Naive B cell (primary cell): ENCODE measurements around the gene VBP1. TPM values are rescaled to one million over a fixed set of nuclear protein-coding genes. Genes with fewer than 3 reads are reported as not detected.
"Not testable (repeated sequence)": the region's sequence is repeated elsewhere in the genome, so short reads cannot be mapped to it uniquely, and the experiment has no call there.

Experiments used
- ATAC-seq, 2 donors: fragments of 150-1000 bp; cut with Tn5 transposase; 2 replicates each; pipeline ENCODE4 v1.10.0; 2021; ENCODE audit warnings: low read depth in 2 of 2, mild to moderate bottlenecking in 2 of 2, moderate library complexity in 2 of 2
- DNase-seq: peaks from one replicate; pipeline ENCODE4 v3.0.0; 2022
- H3K27ac Mint-ChIP-seq, 6 donors: one replicate each; pipeline ENCODE4 v1.8.0; 2020 to 2022; ENCODE audit warnings: mild to moderate bottlenecking in 6 of 6, mixed read lengths in 6 of 6, moderate library complexity in 5 of 6, inconsistent platforms in 2 of 6
- H3K27me3 Mint-ChIP-seq, 3 donors: one replicate each; pipeline ENCODE4 v1.8.0; 2021 to 2022; ENCODE audit warnings: mixed read lengths in 3 of 3, mild to moderate bottlenecking in 1 of 3
- H3K36me3 Mint-ChIP-seq, 2 donors: one replicate each; pipeline ENCODE4 v1.8.0; 2020 to 2022; ENCODE audit warnings: mixed read lengths in 2 of 2, inconsistent platforms in 1 of 2, mild to moderate bottlenecking in 1 of 2
- H3K4me1 Mint-ChIP-seq, 3 donors: one replicate each; pipeline ENCODE4 v1.8.0; 2020 to 2022; ENCODE audit warnings: mixed read lengths in 3 of 3, inconsistent platforms in 1 of 3, mild to moderate bottlenecking in 1 of 3, moderate library complexity in 1 of 3
- H3K4me3 Mint-ChIP-seq, 8 donors: one replicate each; pipeline ENCODE4 v1.8.0; 2020 to 2022; ENCODE audit warnings: mild to moderate bottlenecking in 8 of 8, mixed read lengths in 8 of 8, moderate library complexity in 8 of 8, inconsistent platforms in 2 of 8
- H3K9me3 Mint-ChIP-seq, 7 donors: one replicate each; pipeline ENCODE4 v1.8.0; 2020 to 2022; ENCODE audit warnings: mixed read lengths in 7 of 7, mild to moderate bottlenecking in 5 of 7, inconsistent platforms in 2 of 7, moderate library complexity in 1 of 7
- polyA plus RNA-seq, 6 donors: library from polyadenylated mRNA; unstranded; fragments of 300-500 nt; fragmentation: Illumina TruSeq; gene quantifications; one replicate each; pipeline ENCODE4 v1.2.3, GENCODE V29; 2021; ENCODE audit warnings: low read depth in 6 of 6

The VBP1 gene
- polyA plus RNA-seq, 6 donors from 2014 or later = 67.8 to 84.4 (median 73.8) TPM

GRCh38 chrX:155235891-155236290 is 19.6 kb downstream of the VBP1 start:
- H3K27me3 Mint-ChIP-seq = no peaks in the 10 kb centered on the region
- DNase-seq = no peak
- H3K4me3 Mint-ChIP-seq = no peak overlapping the region
- ATAC-seq = no peak
- no peak overlapping the region for H3K27ac Mint-ChIP-seq
- H3K4me1 Mint-ChIP-seq = peaks cover 0 to 5% (median 0%) of the 10 kb centered on the region in 3 donors
- peaks cover 12 to 19% of the 10 kb centered on the region in 2 donors for H3K36me3 Mint-ChIP-seq
- no peaks in the 10 kb centered on the region for H3K9me3 Mint-ChIP-seq

GRCh38 chrX:155237719-155238118 is 21.5 kb downstream of the VBP1 start:
- Mint-ChIP-seq H3K27ac (peak overlapping the region in 1 of 6 donors; percentile 92), H3K27me3 (no peaks in the 10 kb centered on the region), H3K4me3 (no peak overlapping the region), H3K36me3 (peaks cover 12 to 14% of the 10 kb centered on the region in 2 donors), H3K9me3 (no peaks in the 10 kb centered on the region), H3K4me1 (no peaks in the 10 kb centered on the region)
- ATAC-seq (no peak), DNase-seq (no peak)

GRCh38 chrX:155242300-155242699 is 26.0 kb downstream of the VBP1 start:
- no peaks in the 10 kb centered on the region for H3K27me3 Mint-ChIP-seq
- H3K36me3 Mint-ChIP-seq = peaks cover 8 to 9% of the 10 kb centered on the region in 2 donors
- DNase-seq = no peak
- no peak overlapping the region for H3K4me3 Mint-ChIP-seq
- peaks cover 0 to 1% (median 0%) of the 10 kb centered on the region in 7 donors for H3K9me3 Mint-ChIP-seq
- no peaks in the 10 kb centered on the region for H3K4me1 Mint-ChIP-seq
- H3K27ac Mint-ChIP-seq = peak overlapping the region in 1 of 6 donors; percentile 60
- ATAC-seq = no peak

- no peak overlapping the region for H3K4me3 Mint-ChIP-seq
These were observed 30.5 kb downstream of the VBP1 start for GRCh38 chrX:155246748-155247147.

GRCh38 chrX:155247497-155247896 is 31.2 kb downstream of the VBP1 start:
- Mint-ChIP-seq H3K36me3 (no peaks in the 10 kb centered on the region), H3K27ac (no peak overlapping the region), H3K9me3 (peaks cover 0 to 4% (median 0%) of the 10 kb centered on the region in 7 donors), H3K4me1 (no peaks in the 10 kb centered on the region), H3K4me3 (no peak overlapping the region), H3K27me3 (no peaks in the 10 kb centered on the region)
- ATAC-seq = no peak
- no peak for DNase-seq

More at GRCh38 chrX:155246748-155247147, 30.5 kb downstream of the VBP1 start:
- Mint-ChIP-seq H3K27ac (peak overlapping the region in 2 of 6 donors; percentile 30 to 81), H3K36me3 (no peaks in the 10 kb centered on the region), H3K9me3 (peaks cover 0 to 4% (median 0%) of the 10 kb centered on the region in 7 donors), H3K4me1 (no peaks in the 10 kb centered on the region), H3K27me3 (no peaks in the 10 kb centered on the region)
- no peak for DNase-seq
- no peak for ATAC-seq

GRCh38 chrX:155251391-155251790 is 35.1 kb downstream of the VBP1 start:
- no peak for ATAC-seq
- no peak for DNase-seq
- no peaks in the 10 kb centered on the region for H3K27me3 Mint-ChIP-seq
- peaks cover 0 to 4% (median 0%) of the 10 kb centered on the region in 7 donors for H3K9me3 Mint-ChIP-seq
- H3K4me3 Mint-ChIP-seq = no peak overlapping the region
- no peaks in the 10 kb centered on the region for H3K4me1 Mint-ChIP-seq
- no peaks in the 10 kb centered on the region for H3K36me3 Mint-ChIP-seq
- no peak overlapping the region for H3K27ac Mint-ChIP-seq

GRCh38 chrX:155259752-155260151 is 43.5 kb downstream of the VBP1 start:
- Mint-ChIP-seq H3K9me3 (peaks cover 0 to 4% (median 0%) of the 10 kb centered on the region in 7 donors), H3K4me3 (no peak overlapping the region), H3K27me3 (no peaks in the 10 kb centered on the region), H3K36me3 (peaks cover 3 to 7% of the 10 kb centered on the region in 2 donors), H3K27ac (no peak overlapping the region), H3K4me1 (peaks cover 9 to 17% (median 11%) of the 10 kb centered on the region in 3 donors)
- ATAC-seq = no peak
- DNase-seq = no peak

GRCh38 chrX:155262970-155263754 is 46.9 kb downstream of the VBP1 start:
- ATAC-seq (peak in 1 of 2 donors; percentile 26), DNase-seq (peak; percentile 19)
- Mint-ChIP-seq H3K9me3 (no peaks in the 10 kb centered on the region), H3K36me3 (peaks cover 3 to 7% of the 10 kb centered on the region in 2 donors), H3K27ac (peak overlapping the region; percentile 4 to 95 (median 69)), H3K4me3 (peak overlapping the region; percentile 68 to 94 (median 90)), H3K27me3 (no peaks in the 10 kb centered on the region), H3K4me1 (peaks cover 9 to 12% (median 12%) of the 10 kb centered on the region in 3 donors)

GRCh38 chrX:155263854-155264628 is 47.8 kb downstream of the VBP1 start, which contains the start of gene RAB39B:
Gene RAB39B (minus strand): TSS chrX:155264491. CDS start chrX:155264288, 203 bp downstream.
- H3K27me3 Mint-ChIP-seq = no peaks in the 10 kb centered on the region
- peak; percentile 84 to 85 for ATAC-seq
- peaks cover 9 to 12% (median 12%) of the 10 kb centered on the region in 3 donors for H3K4me1 Mint-ChIP-seq
- peaks cover 0 to 5% (median 0%) of the 10 kb centered on the region in 7 donors for H3K9me3 Mint-ChIP-seq
- peak; percentile 51 for DNase-seq
- H3K27ac Mint-ChIP-seq = peak within 1 kb of the TSS; percentile 39 to 95 (median 86)
- peak within 1 kb of the TSS; percentile 68 to 94 (median 90) for H3K4me3 Mint-ChIP-seq
- peaks cover 3 to 7% of the 10 kb centered on the region in 2 donors for H3K36me3 Mint-ChIP-seq

GRCh38 chrX:155266439-155266838 is 50.2 kb downstream of the VBP1 start:
- Mint-ChIP-seq H3K27ac (no peak overlapping the region), H3K27me3 (no peaks in the 10 kb centered on the region), H3K4me3 (peak overlapping the region in 1 of 8 donors; percentile 57), H3K36me3 (no peaks in the 10 kb centered on the region), H3K9me3 (peaks cover 0 to 7% (median 0%) of the 10 kb centered on the region in 7 donors), H3K4me1 (peaks cover 9 to 12% (median 12%) of the 10 kb centered on the region in 3 donors)
- ATAC-seq = no peak
- no peak for DNase-seq

- DNase-seq, H3K4me1 Mint-ChIP-seq, H3K27me3 Mint-ChIP-seq, ATAC-seq, H3K27ac Mint-ChIP-seq, H3K36me3 Mint-ChIP-seq, H3K4me3 Mint-ChIP-seq: not testable (repeated sequence)
- H3K9me3 Mint-ChIP-seq = peaks cover 0 to 12% (median 0%) of the 10 kb centered on the region in 7 donors
These were observed 51.7 kb downstream of the VBP1 start for GRCh38 chrX:155267995-155268394.

- Mint-ChIP-seq H3K4me3 (no peak overlapping the region), H3K27ac (no peak overlapping the region), H3K36me3 (no peaks in the 10 kb centered on the region), H3K4me1 (no peaks in the 10 kb centered on the region), H3K27me3 (no peaks in the 10 kb centered on the region), H3K9me3 (peaks cover 0 to 12% (median 0%) of the 10 kb centered on the region in 7 donors)
- DNase-seq (no peak), ATAC-seq (no peak)
These were observed 54.7 kb downstream of the VBP1 start for GRCh38 chrX:155270969-155271368.

GRCh38 chrX:155279873-155280272 is 63.6 kb downstream of the VBP1 start:
- Mint-ChIP-seq H3K36me3 (no peaks in the 10 kb centered on the region), H3K4me3 (no peak overlapping the region), H3K9me3 (no peaks in the 10 kb centered on the region), H3K4me1 (no peaks in the 10 kb centered on the region), H3K27me3 (no peaks in the 10 kb centered on the region), H3K27ac (no peak overlapping the region)
- ATAC-seq (no peak), DNase-seq (no peak)
